ENCODE results near the gene MBNL2.

DNA sequence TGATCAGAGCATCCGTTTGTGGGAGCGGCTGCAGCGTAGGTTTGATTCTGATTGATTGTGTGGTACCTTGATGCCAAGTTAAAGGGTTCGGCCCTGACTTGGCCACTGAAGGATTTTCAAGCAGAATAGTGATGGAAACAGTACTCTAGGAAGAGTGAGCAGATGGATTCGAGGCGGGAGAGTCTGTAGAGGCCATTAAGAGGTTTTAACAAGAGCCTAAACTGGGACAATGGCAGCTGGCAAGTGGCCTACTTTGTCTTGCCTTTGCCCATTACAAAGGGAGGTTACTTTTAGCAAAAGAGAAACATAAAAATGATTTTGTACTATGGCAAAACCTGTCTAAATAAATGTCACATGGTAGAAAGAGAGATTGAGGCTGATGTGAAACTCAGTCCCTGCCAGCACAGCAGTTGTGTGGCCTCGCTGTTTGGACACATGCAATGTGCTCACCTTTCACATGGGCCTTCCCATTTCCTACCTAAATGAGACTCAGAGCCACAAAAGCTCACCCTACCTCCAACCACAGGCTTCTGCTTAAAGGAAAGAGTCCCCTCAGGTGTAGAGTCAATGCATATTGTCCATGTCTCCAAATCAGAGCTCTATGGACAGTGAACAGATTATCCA is 149.5 kb downstream of the MBNL2 start:
- TF ChIP-seq, protein P1, sequence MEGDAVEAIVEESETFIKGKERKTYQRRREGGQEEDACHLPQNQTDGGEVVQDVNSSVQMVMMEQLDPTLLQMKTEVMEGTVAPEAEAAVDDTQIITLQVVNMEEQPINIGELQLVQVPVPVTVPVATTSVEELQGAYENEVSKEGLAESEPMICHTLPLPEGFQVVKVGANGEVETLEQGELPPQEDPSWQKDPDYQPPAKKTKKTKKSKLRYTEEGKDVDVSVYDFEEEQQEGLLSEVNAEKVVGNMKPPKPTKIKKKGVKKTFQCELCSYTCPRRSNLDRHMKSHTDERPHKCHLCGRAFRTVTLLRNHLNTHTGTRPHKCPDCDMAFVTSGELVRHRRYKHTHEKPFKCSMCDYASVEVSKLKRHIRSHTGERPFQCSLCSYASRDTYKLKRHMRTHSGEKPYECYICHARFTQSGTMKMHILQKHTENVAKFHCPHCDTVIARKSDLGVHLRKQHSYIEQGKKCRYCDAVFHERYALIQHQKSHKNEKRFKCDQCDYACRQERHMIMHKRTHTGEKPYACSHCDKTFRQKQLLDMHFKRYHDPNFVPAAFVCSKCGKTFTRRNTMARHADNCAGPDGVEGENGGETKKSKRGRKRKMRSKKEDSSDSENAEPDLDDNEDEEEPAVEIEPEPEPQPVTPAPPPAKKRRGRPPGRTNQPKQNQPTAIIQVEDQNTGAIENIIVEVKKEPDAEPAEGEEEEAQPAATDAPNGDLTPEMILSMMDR (IDR thresholded peaks at IDR 0.05 in 2 of 3, conservative IDR thresholded peaks at IDR 0.05 in 1 of 3; ENCODE audit: control insufficient read depth in 2 of 3, extremely low read depth in 1 of 3, insufficient read depth in 1 of 3, low read depth in 3 of 3, low read length in 3 of 3): no peak
- TF ChIP-seq SIX5 (IDR thresholded peaks at IDR 0.05; ENCODE audit: low read depth, low read length, severe bottlenecking) (no peak), POLR2A (IDR thresholded peaks at IDR 0.05; ENCODE audit: low read depth, low read length) (no peak), MTA3 (IDR thresholded peaks at IDR 0.05; ENCODE audit: borderline replicate concordance, low read length) (no peak)

All from GM12878 (cell line).